Measurements from ENCODE around the gene INS.

- TF ChIP-seq FOXC1 (CRISPR knock-in tag; IDR thresholded peaks at IDR 0.05; ENCODE audit: borderline replicate concordance) (no peak), SIN3B (IDR thresholded peaks at IDR 0.05; ENCODE audit: low read length) (no peak), ZNF614 (CRISPR knock-in tag; IDR thresholded peaks at IDR 0.05; ENCODE audit: borderline replicate concordance) (no peak)
These were observed 21.2 kb downstream of the INS start for GRCh38 chr11:2139621-2140337.

Measured in HepG2 (cell line).